ENCODE data around the gene LIG1.

LIG1 gene

GRCh38 chr19:48169939-48170803, at the start of gene LIG1, which contains the start of gene ZSWIM9:
TSS of gene LIG1 (minus strand) at chr19:48170344. CDS start at chr19:48165566, 4,778 bp downstream.
TSS of gene ZSWIM9 (plus strand) at chr19:48170680. CDS start at chr19:48171803, 1,123 bp downstream.
- H3K9me3 Mint-ChIP-seq: no peaks in the 10 kb centered on the region
- H3K27ac Mint-ChIP-seq: peak within 1 kb of the TSS; percentile 95
- no peaks in the 10 kb centered on the region for H3K27me3 Mint-ChIP-seq
- H3K4me3 Mint-ChIP-seq: peak within 1 kb of the TSS; percentile 93
- peaks cover 13% of the 10 kb centered on the region for H3K36me3 Mint-ChIP-seq
- peaks cover 36% of the 10 kb centered on the region for H3K4me1 Mint-ChIP-seq

- H3K27ac Mint-ChIP-seq: peak overlapping the region; percentile 72
- peaks cover 12% of the 10 kb centered on the region for H3K36me3 Mint-ChIP-seq
Observed at GRCh38 chr19:48218997-48219396, 48.9 kb upstream of the LIG1 start.

GRCh38 chr19:48216933-48217332, 46.8 kb upstream of the LIG1 start:
- peaks cover 15% of the 10 kb centered on the region for H3K4me1 Mint-ChIP-seq
- peak overlapping the region; percentile 35 for H3K27ac Mint-ChIP-seq
- no peak overlapping the region for H3K4me3 Mint-ChIP-seq
- H3K9me3 Mint-ChIP-seq: no peaks in the 10 kb centered on the region
- H3K27me3 Mint-ChIP-seq: no peaks in the 10 kb centered on the region
- peaks cover 12% of the 10 kb centered on the region for H3K36me3 Mint-ChIP-seq

More at GRCh38 chr19:48218997-48219396, 48.9 kb upstream of the LIG1 start:
- Mint-ChIP-seq H3K4me3 (no peak overlapping the region), H3K27me3 (no peaks in the 10 kb centered on the region), H3K9me3 (no peaks in the 10 kb centered on the region), H3K4me1 (peaks cover 15% of the 10 kb centered on the region)

GRCh38 chr19:48213959-48214358, 43.8 kb upstream of the LIG1 start:
- Mint-ChIP-seq H3K4me3 (no peak overlapping the region), H3K4me1 (peaks cover 27% of the 10 kb centered on the region), H3K36me3 (peaks cover 14% of the 10 kb centered on the region), H3K9me3 (no peaks in the 10 kb centered on the region), H3K27ac (no peak overlapping the region), H3K27me3 (no peaks in the 10 kb centered on the region)

- peaks cover 31% of the 10 kb centered on the region for H3K4me1 Mint-ChIP-seq
- H3K27ac Mint-ChIP-seq: peak overlapping the region; percentile 83
- no peaks in the 10 kb centered on the region for H3K9me3 Mint-ChIP-seq
- no peak overlapping the region for H3K4me3 Mint-ChIP-seq
- H3K27me3 Mint-ChIP-seq: no peaks in the 10 kb centered on the region
- peaks cover 7% of the 10 kb centered on the region for H3K36me3 Mint-ChIP-seq
Observed at GRCh38 chr19:48210005-48210404, 39.9 kb upstream of the LIG1 start.

- Mint-ChIP-seq H3K4me3 (no peak overlapping the region), H3K27me3 (no peaks in the 10 kb centered on the region), H3K36me3 (peaks cover under 1% of the 10 kb centered on the region), H3K27ac (peak overlapping the region; percentile 81), H3K9me3 (no peaks in the 10 kb centered on the region), H3K4me1 (peaks cover 31% of the 10 kb centered on the region)
Observed at GRCh38 chr19:48206397-48207093, 36.4 kb upstream of the LIG1 start.

GRCh38 chr19:48203794-48204628, 33.9 kb upstream of the LIG1 start:
- Mint-ChIP-seq H3K27me3 (no peaks in the 10 kb centered on the region), H3K36me3 (no peaks in the 10 kb centered on the region), H3K27ac (no peak overlapping the region), H3K4me1 (peaks cover 19% of the 10 kb centered on the region), H3K9me3 (no peaks in the 10 kb centered on the region), H3K4me3 (no peak overlapping the region)

- Mint-ChIP-seq H3K4me1 (peaks cover 18% of the 10 kb centered on the region), H3K27me3 (no peaks in the 10 kb centered on the region), H3K4me3 (no peak overlapping the region), H3K9me3 (no peaks in the 10 kb centered on the region), H3K36me3 (no peaks in the 10 kb centered on the region), H3K27ac (no peak overlapping the region)
Observed at GRCh38 chr19:48203222-48203793, 33.2 kb upstream of the LIG1 start.

GRCh38 chr19:48196933-48197665, 27.0 kb upstream of the LIG1 start:
- Mint-ChIP-seq H3K4me1 (no peaks in the 10 kb centered on the region), H3K4me3 (no peak overlapping the region), H3K27ac (no peak overlapping the region), H3K27me3 (no peaks in the 10 kb centered on the region), H3K36me3 (peaks cover 2% of the 10 kb centered on the region), H3K9me3 (no peaks in the 10 kb centered on the region)

GRCh38 chr19:48196321-48196763, 26.2 kb upstream of the LIG1 start:
- H3K4me3 Mint-ChIP-seq: no peak overlapping the region
- no peak overlapping the region for H3K27ac Mint-ChIP-seq
- H3K4me1 Mint-ChIP-seq: no peaks in the 10 kb centered on the region
- no peaks in the 10 kb centered on the region for H3K27me3 Mint-ChIP-seq
- H3K9me3 Mint-ChIP-seq: no peaks in the 10 kb centered on the region
- peaks cover 2% of the 10 kb centered on the region for H3K36me3 Mint-ChIP-seq

- H3K27ac Mint-ChIP-seq: no peak overlapping the region
- no peaks in the 10 kb centered on the region for H3K9me3 Mint-ChIP-seq
Observed at GRCh38 chr19:48194844-48195830, 25.0 kb upstream of the LIG1 start.

GRCh38 chr19:48194041-48194843, 24.1 kb upstream of the LIG1 start:
- Mint-ChIP-seq H3K4me1 (no peaks in the 10 kb centered on the region), H3K36me3 (peaks cover 2% of the 10 kb centered on the region), H3K9me3 (no peaks in the 10 kb centered on the region), H3K4me3 (no peak overlapping the region), H3K27me3 (no peaks in the 10 kb centered on the region), H3K27ac (no peak overlapping the region)

More at GRCh38 chr19:48194844-48195830, 25.0 kb upstream of the LIG1 start:
- Mint-ChIP-seq H3K4me1 (no peaks in the 10 kb centered on the region), H3K27me3 (no peaks in the 10 kb centered on the region), H3K4me3 (no peak overlapping the region), H3K36me3 (peaks cover 2% of the 10 kb centered on the region)

- Mint-ChIP-seq H3K27me3 (no peaks in the 10 kb centered on the region), H3K4me3 (no peak overlapping the region), H3K4me1 (no peaks in the 10 kb centered on the region), H3K9me3 (no peaks in the 10 kb centered on the region), H3K27ac (no peak overlapping the region), H3K36me3 (peaks cover 4% of the 10 kb centered on the region)
Observed at GRCh38 chr19:48192750-48193149, 22.6 kb upstream of the LIG1 start.
